NCI-H2029 treated with DMSO at 0.1 percent for 48 hours (cell line): ENCODE results near the gene BCAN.
"Not testable (repeated sequence)": the region's sequence is repeated elsewhere in the genome, so short reads cannot be mapped to it uniquely, and the experiment has no call there.

ENCODE experiments used
- DNase-seq: peaks from one replicate; lab custom pipeline; 2025; lab: John Stamatoyannopoulos, UW

BCAN gene, protein sequence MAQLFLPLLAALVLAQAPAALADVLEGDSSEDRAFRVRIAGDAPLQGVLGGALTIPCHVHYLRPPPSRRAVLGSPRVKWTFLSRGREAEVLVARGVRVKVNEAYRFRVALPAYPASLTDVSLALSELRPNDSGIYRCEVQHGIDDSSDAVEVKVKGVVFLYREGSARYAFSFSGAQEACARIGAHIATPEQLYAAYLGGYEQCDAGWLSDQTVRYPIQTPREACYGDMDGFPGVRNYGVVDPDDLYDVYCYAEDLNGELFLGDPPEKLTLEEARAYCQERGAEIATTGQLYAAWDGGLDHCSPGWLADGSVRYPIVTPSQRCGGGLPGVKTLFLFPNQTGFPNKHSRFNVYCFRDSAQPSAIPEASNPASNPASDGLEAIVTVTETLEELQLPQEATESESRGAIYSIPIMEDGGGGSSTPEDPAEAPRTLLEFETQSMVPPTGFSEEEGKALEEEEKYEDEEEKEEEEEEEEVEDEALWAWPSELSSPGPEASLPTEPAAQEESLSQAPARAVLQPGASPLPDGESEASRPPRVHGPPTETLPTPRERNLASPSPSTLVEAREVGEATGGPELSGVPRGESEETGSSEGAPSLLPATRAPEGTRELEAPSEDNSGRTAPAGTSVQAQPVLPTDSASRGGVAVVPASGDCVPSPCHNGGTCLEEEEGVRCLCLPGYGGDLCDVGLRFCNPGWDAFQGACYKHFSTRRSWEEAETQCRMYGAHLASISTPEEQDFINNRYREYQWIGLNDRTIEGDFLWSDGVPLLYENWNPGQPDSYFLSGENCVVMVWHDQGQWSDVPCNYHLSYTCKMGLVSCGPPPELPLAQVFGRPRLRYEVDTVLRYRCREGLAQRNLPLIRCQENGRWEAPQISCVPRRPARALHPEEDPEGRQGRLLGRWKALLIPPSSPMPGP

GRCh38 chr1:156641761-156642264 lies at the start of gene BCAN:
TSS of gene BCAN (plus strand) at chr1:156642117. CDS start at chr1:156646055, 3,938 bp downstream.
- no peak for DNase-seq

- DNase-seq, result no peak
Observed at GRCh38 chr1:156592158-156592909, 49.6 kb upstream of the BCAN start.

DNA sequence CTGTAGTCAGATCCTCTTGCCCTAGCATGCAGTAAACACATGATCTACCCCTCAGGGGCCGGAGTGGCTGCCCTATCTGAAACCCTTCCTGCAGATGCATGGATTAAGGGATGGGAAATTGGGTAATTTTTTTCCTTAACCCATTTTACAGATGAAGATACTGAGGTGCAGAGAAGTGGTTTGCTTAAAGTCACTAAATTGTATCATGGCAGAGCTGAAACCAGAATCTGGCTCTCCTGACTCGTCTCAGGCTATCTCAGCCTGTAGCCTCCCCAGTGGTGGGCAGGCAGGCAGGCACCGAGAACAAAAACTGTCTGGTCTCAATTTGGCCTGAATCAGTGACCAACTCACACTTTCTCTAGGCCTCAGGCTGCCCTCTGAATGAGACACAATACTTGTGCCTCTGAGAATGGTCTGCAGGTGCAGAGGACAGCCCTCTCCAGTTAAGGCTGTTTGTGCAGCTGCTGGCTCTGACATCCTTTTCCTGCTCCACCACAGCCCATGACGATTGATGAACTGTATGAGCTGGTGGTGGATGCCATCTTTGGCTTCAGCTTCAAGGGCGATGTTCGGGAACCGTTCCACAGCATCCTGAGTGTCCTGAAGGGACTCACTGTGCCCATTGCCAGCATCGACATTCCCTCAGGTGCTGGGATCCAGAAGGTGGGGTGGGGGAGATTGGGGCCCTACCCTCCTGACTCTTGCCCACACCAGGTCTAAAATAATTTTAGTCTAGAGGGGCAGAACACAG lies 48.8 kb upstream of the BCAN start:
- peak; percentile 10 for DNase-seq

DNA sequence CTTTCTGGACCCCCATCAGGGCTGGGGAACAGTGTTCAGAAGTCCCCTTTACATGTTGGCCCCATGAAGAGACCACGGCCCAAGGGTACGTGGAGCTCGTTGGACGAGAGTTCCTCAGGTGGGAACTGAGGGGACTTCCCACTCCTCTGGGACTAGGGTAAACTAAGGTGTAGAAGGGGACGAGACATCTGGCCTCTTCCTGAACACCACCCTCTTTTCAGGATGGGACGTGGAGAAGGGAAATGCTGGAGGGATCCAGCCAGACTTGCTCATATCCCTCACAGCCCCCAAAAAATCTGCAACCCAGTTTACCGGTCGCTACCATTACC lies 48.3 kb upstream of the BCAN start:
- DNase-seq, result no peak

DNA sequence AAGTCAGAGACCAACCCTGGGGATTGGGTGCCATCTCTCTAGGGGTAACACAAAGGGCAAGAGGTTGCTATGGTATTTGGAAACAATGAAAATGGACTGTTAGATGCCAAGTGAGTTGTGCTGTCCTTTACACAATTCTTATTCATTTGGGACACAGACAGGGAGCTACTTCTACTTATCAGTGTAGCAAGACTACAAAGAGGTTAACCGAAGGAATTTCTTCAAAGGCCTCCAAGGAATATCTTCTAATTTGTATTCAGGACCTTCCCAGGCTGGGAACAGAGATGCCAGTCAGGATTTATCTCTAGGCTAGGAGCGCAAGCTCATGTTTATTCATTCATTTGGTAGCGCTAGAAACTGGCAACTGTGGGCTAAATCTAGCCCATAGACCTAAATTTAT lies 47.7 kb upstream of the BCAN start:
- no peak for DNase-seq

DNA sequence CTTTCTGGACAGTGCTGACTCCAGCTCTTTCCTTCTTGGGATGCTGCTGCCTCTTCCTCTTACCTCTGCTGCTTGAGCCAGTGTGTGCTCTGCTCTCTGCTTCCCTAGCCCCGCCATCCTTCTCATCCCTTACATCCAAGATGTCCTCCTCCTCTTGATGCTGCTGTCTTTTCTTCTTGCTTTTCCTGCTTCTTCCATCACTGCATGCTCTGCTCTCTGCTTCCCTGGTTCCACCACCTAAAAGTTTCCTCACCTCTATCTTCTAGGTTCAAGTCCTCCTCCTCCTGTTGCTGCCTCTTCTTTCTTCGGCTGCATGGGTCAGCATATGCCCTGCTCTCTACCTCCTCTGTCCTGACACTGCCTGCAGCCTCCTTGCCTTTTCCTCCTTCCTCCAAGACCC lies 46.9 kb upstream of the BCAN start:
- DNase-seq, result no peak

DNA sequence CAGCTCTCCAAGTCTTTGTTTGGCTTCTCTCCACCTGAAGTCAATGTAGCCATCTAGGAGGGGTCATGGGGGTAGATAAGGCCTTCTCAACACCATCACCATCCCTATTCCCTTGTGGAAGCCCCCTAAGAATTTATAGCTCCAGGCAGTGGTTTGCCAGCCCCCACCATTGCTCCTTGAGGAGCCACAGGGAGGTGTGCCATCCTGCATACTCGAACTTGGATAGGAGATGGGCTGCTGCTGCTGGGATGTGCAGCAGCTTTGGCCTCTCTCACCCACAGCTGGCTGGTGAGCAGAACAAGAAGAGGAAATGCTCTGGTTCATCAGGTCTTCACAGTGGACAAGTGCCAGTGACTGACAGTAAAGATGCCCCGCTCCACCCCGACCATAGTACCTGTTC lies 45.5 kb upstream of the BCAN start:
- DNase-seq, result no peak

DNA sequence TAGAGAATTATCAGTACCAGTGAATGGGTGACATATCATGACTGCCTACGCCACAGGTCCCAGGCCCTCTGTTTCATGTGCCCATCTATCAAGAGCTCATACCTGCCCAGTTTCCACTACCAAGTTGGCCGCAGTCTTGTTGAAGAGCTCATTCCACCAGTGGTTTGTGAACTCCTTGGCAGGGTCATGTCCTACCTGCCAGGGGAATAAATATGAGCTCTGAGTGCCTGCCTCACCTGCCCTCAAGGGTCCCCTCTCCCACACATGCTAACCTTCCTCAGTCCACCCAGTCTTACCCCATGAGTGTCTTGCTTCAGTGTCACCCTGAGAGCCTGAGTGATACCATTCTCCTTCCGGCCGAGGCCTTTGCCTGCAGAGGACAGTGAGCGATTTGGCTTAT lies 43.8 kb upstream of the BCAN start:
- DNase-seq, result no peak

- no peak for DNase-seq
Observed at GRCh38 chr1:156598731-156599432, 43.0 kb upstream of the BCAN start.

GRCh38 chr1:156599811-156600210 lies 42.1 kb upstream of the BCAN start:
- DNase-seq, result no peak

- DNase-seq, result peak; percentile 23
Observed at GRCh38 chr1:156600733-156601121, 41.2 kb upstream of the BCAN start.

GRCh38 chr1:156601122-156601830 lies 40.6 kb upstream of the BCAN start, which contains the start of gene GPATCH4:
TSS of gene GPATCH4 (minus strand) at chr1:156601479.
- DNase-seq, result peak; percentile 60

- no peak for DNase-seq
Observed at GRCh38 chr1:156601892-156602291, 40.0 kb upstream of the BCAN start.

DNA sequence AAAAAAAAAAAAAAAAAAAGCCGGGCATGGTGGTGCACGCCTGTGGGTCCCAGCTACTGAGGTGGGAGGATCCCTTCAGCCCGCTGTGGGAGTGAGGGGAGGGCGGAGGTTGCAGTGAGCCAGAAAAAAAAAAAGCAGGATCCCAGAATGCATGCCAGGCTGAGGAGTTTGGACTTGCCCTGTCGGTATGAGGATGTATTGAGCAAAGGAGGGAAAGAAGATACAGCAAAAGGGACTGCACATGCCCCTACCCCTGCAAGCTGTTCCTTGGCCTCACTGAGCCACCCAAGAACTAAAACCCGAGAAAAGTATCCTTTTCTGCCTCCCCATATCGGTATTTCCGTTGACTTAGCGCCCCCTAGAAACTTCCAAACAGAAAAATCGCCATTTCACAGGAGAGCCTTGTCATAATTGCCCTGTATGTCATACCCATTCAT lies 39.3 kb upstream of the BCAN start:
- DNase-seq, result no peak

GRCh38 chr1:156607344-156607743 lies 34.6 kb upstream of the BCAN start:
- DNase-seq, result not testable (repeated sequence)

- DNase-seq, result peak; percentile 63
Observed at GRCh38 chr1:156608036-156608674, 33.8 kb upstream of the BCAN start.

GRCh38 chr1:156608981-156609380 lies 32.9 kb upstream of the BCAN start:
- DNase-seq, result no peak

DNA sequence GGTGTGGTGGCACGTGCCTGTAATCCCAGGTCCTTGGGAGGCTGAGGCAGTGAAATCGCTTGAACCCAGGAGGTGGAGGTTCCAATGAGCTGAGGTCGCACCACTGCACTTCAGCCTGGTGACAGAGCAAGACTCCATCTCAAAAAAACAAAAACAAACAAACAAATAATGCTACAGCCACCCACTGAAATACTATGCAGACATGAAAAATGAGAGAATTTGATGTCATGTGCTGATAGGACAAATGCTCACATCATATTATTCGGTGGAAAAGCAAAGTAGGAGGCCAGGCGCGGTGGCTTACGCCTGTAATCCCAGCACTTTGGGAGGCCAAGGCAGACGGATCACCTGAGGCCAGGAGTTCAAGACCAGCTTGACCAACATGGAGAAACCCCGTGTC lies 31.8 kb upstream of the BCAN start:
- DNase-seq, result not testable (repeated sequence)

GRCh38 chr1:156612666-156613065 lies 29.3 kb upstream of the BCAN start:
- no peak for DNase-seq

DNA sequence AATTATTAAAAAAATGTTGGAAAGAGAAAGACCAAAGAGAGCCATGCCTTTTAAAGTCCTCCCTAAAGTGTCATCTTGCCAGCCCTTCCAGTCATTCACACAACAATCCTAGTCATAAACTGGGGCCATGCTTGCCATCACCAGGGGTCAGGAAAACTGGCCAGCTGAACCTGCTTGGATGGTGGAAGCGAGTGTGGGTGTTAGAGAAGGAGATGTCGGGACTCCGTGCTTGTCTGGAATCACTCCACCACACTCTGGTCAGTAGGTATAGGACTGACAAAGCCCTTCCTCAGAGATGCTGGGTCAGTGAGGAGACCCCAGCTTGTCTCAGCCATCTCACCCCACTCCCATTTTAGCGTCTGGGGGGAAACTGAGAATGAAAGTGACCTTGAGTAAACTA lies 26.0 kb upstream of the BCAN start:
- DNase-seq, result no peak
